Measurements from ENCODE around the gene RSPH9.

RSPH9 gene

GRCh38 chr6:43644940-43645612, at the start of gene RSPH9:
TSS of gene RSPH9 (plus strand) at chr6:43645036. CDS start at chr6:43645099, 63 bp downstream.
- DNase-seq (ENCODE audit: low spot score): no peak

GRCh38 chr6:43600595-43600994, 44.2 kb upstream of the RSPH9 start:
- no peak for DNase-seq (ENCODE audit: low spot score)

GRCh38 chr6:43604174-43604573, 40.7 kb upstream of the RSPH9 start:
- DNase-seq (ENCODE audit: low spot score): no peak

GRCh38 chr6:43606019-43606418, 38.8 kb upstream of the RSPH9 start:
- DNase-seq (ENCODE audit: low spot score): no peak

GRCh38 chr6:43608310-43608763, 36.5 kb upstream of the RSPH9 start:
- DNase-seq (ENCODE audit: low spot score): peak; percentile 84

GRCh38 chr6:43608807-43609206, 36.0 kb upstream of the RSPH9 start:
- no peak for DNase-seq (ENCODE audit: low spot score)

- DNase-seq (ENCODE audit: low spot score): no peak
Observed at GRCh38 chr6:43609402-43609801, 35.4 kb upstream of the RSPH9 start.

GRCh38 chr6:43610431-43610830, 34.4 kb upstream of the RSPH9 start:
- DNase-seq (ENCODE audit: low spot score): no peak

- no peak for DNase-seq (ENCODE audit: low spot score)
Observed at GRCh38 chr6:43613721-43614395, 31.0 kb upstream of the RSPH9 start.

- DNase-seq (ENCODE audit: low spot score): no peak
Observed at GRCh38 chr6:43614396-43614730, 30.5 kb upstream of the RSPH9 start.

- DNase-seq (ENCODE audit: low spot score): no peak
Observed at GRCh38 chr6:43616725-43617472, 27.9 kb upstream of the RSPH9 start.

- no peak for DNase-seq (ENCODE audit: low spot score)
Observed at GRCh38 chr6:43621078-43621835, 23.6 kb upstream of the RSPH9 start.

- DNase-seq (ENCODE audit: low spot score): no peak
Observed at GRCh38 chr6:43621836-43622180, 23.0 kb upstream of the RSPH9 start.

GRCh38 chr6:43622541-43622940, 22.3 kb upstream of the RSPH9 start:
- no peak for DNase-seq (ENCODE audit: low spot score)

- no peak for DNase-seq (ENCODE audit: low spot score)
Observed at GRCh38 chr6:43623880-43624785, 20.7 kb upstream of the RSPH9 start.

GRCh38 chr6:43624786-43625288, 20.0 kb upstream of the RSPH9 start:
- DNase-seq (ENCODE audit: low spot score): no peak

- no peak for DNase-seq (ENCODE audit: low spot score)
Observed at GRCh38 chr6:43625393-43625992, 19.3 kb upstream of the RSPH9 start.

GRCh38 chr6:43627008-43627825, 17.6 kb upstream of the RSPH9 start:
- peak; percentile 62 for DNase-seq (ENCODE audit: low spot score)

- DNase-seq (ENCODE audit: low spot score): no peak
Observed at GRCh38 chr6:43628393-43629103, 16.3 kb upstream of the RSPH9 start.

Measured in Ammon's horn (tissue), 1 donor.